ENCODE data around the gene GPRASP2.

DNA sequence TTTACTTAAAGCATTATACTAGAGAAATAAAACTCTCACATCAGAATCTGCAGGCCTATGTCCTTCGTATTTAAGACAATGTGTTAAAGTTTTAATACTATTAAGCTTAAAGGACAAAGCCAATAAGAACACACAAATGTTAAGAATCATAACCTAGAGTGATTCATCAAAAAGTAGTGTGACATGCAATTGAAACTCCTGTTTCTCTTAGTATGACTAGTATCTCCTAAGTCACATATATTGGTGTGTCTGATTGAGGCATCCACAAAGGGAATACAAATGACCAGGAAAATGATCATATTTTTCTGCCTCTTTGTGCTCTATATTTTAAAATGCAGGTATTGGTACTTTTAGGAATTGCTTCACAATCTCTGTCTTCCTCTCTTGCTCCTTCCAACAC, 32.1 kb downstream of the GPRASP2 start:
- TF ChIP-seq CTCF (IDR thresholded peaks at IDR 0.05; ENCODE audit: poor library complexity, severe bottlenecking) (no peak), EP300 (conservative IDR thresholded peaks at IDR 0.05; ENCODE audit: poor library complexity, severe bottlenecking) (no peak), POLR2AphosphoS5 (IDR thresholded peaks at IDR 0.05) (no peak), MXI1 (conservative IDR thresholded peaks at IDR 0.05; ENCODE audit: poor library complexity, severe bottlenecking) (no peak), TAF1 (IDR thresholded peaks at IDR 0.05; ENCODE audit: low read depth) (no peak), EZH2 (IDR thresholded peaks at IDR 0.05; ENCODE audit: borderline replicate concordance, insufficient read depth, low read length, poor library complexity, severe bottlenecking) (no peak)
- TF ChIP-seq, protein P1, sequence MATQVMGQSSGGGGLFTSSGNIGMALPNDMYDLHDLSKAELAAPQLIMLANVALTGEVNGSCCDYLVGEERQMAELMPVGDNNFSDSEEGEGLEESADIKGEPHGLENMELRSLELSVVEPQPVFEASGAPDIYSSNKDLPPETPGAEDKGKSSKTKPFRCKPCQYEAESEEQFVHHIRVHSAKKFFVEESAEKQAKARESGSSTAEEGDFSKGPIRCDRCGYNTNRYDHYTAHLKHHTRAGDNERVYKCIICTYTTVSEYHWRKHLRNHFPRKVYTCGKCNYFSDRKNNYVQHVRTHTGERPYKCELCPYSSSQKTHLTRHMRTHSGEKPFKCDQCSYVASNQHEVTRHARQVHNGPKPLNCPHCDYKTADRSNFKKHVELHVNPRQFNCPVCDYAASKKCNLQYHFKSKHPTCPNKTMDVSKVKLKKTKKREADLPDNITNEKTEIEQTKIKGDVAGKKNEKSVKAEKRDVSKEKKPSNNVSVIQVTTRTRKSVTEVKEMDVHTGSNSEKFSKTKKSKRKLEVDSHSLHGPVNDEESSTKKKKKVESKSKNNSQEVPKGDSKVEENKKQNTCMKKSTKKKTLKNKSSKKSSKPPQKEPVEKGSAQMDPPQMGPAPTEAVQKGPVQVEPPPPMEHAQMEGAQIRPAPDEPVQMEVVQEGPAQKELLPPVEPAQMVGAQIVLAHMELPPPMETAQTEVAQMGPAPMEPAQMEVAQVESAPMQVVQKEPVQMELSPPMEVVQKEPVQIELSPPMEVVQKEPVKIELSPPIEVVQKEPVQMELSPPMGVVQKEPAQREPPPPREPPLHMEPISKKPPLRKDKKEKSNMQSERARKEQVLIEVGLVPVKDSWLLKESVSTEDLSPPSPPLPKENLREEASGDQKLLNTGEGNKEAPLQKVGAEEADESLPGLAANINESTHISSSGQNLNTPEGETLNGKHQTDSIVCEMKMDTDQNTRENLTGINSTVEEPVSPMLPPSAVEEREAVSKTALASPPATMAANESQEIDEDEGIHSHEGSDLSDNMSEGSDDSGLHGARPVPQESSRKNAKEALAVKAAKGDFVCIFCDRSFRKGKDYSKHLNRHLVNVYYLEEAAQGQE (IDR thresholded peaks at IDR 0.05; ENCODE audit: borderline replicate concordance), result no peak
